ENCODE measurements around the gene PGM2. TPM values are rescaled to one million over a fixed set of nuclear protein-coding genes. Genes with fewer than 3 reads are reported as not detected.

The PGM2 gene
- total RNA-seq, 2 experiments from 2014 or later = 10.7 to 11.8 TPM

- ChIA-PET POLR2A (no interaction called here), CTCF (interaction anchor here (2.2 kb wide), 1 partner anchor 193 kb away, joined by 9 read pairs; no protein-coding TSS in a partner anchor)
- no peaks in the 10 kb centered on the region for H3K9me3 ChIP-seq (ENCODE audit: control insufficient read depth in 1 of 2, insufficient read depth in 1 of 2, low read length in 2 of 2)
- Mint-ChIP-seq H3K9me3 (peaks cover 7% of the 10 kb centered on the region), H3K27ac (no peak overlapping the region), H3K27me3 (no peaks in the 10 kb centered on the region), H3K4me3 (no peak overlapping the region), H3K36me3 (ENCODE audit: low read depth) (no peaks in the 10 kb centered on the region), H3K4me1 (ENCODE audit: low read depth) (no peaks in the 10 kb centered on the region)
- H3K27me3 ChIP-seq (ENCODE audit: control insufficient read depth in 1 of 2, insufficient read depth in 2 of 2, low read length in 2 of 2) = no peaks in the 10 kb centered on the region
- intact Hi-C loops (cut with DNase I, micrococcal nuclease) = loop anchor here (5.0 to 10.0 kb wide), 2 partner anchors 341 to 343 kb away; a partner anchor contains a TSS
- ATAC-seq (ENCODE audit: poor library complexity) (no peak), DNase-seq (no peak)
- no peaks in the 10 kb centered on the region for H3K36me3 ChIP-seq (ENCODE audit: insufficient read depth, low read length)
- no peaks in the 10 kb centered on the region for H3K4me1 ChIP-seq (ENCODE audit: insufficient read depth, low read length)
- H3K4me3 ChIP-seq (ENCODE audit: low read length) = no peak overlapping the region
- H3K27ac ChIP-seq (ENCODE audit: low read depth in 1 of 2, low read length in 2 of 2) = no peak overlapping the region
- no peak for TF ChIP-seq CTCF (IDR thresholded peaks at IDR 0.05)
Observed at GRCh38 chr4:37795581-37796195, 30.8 kb upstream of the PGM2 start.

DNA sequence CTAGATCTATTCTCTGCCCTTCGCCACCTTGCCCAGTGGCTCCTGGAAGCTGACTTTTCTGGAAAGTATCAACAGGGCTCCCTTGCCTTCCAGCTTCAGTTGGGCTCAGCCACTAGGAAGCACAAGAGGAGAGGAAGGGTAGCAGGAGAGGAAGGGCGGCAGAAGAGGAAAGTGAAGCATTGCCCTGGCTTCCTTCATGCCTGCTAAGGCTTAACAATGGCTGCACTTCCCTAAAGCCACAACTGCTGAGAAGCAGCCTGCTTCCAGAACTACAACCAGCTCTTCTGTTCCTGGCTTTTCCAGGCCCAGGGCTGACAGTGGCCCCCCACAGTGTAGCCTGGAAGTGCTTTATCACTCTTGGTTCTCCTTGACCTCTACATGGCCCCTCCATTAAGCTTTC lies 29.1 kb upstream of the PGM2 start:
- Histone ChIP-seq H3K4me3 (ENCODE audit: low read length) (no peak overlapping the region), H3K4me1 (ENCODE audit: insufficient read depth, low read length) (no peaks in the 10 kb centered on the region), H3K36me3 (ENCODE audit: insufficient read depth, low read length) (no peaks in the 10 kb centered on the region), H3K27me3 (ENCODE audit: control insufficient read depth in 1 of 2, insufficient read depth in 2 of 2, low read length in 2 of 2) (no peaks in the 10 kb centered on the region), H3K9me3 (ENCODE audit: control insufficient read depth in 1 of 2, insufficient read depth in 1 of 2, low read length in 2 of 2) (no peaks in the 10 kb centered on the region), H3K27ac (ENCODE audit: low read depth in 1 of 2, low read length in 2 of 2) (no peak overlapping the region)
- Mint-ChIP-seq H3K36me3 (ENCODE audit: low read depth) (no peaks in the 10 kb centered on the region), H3K27ac (no peak overlapping the region), H3K9me3 (no peaks in the 10 kb centered on the region), H3K27me3 (no peaks in the 10 kb centered on the region), H3K4me3 (no peak overlapping the region), H3K4me1 (ENCODE audit: low read depth) (no peaks in the 10 kb centered on the region)
- ChIA-PET CTCF (no interaction called here), POLR2A (no interaction called here)
- TF ChIP-seq CTCF (IDR thresholded peaks at IDR 0.05) = no peak
- no peak for ATAC-seq (ENCODE audit: poor library complexity)
- DNase-seq = no peak
- intact Hi-C loops (cut with DNase I, micrococcal nuclease) = loop anchor here (5.0 to 10.0 kb wide), 2 partner anchors 343 to 345 kb away; a partner anchor contains a TSS

GRCh38 chr4:37797923-37798322 lies 28.6 kb upstream of the PGM2 start:
- no peak for ATAC-seq (ENCODE audit: poor library complexity)
- no peaks in the 10 kb centered on the region for H3K4me1 Mint-ChIP-seq (ENCODE audit: low read depth)

More at GRCh38 chr4:37797923-37798322, 28.6 kb upstream of the PGM2 start:
- H3K9me3 Mint-ChIP-seq = no peaks in the 10 kb centered on the region
- Histone ChIP-seq H3K27ac (ENCODE audit: low read depth in 1 of 2, low read length in 2 of 2) (no peak overlapping the region), H3K4me1 (ENCODE audit: insufficient read depth, low read length) (no peaks in the 10 kb centered on the region), H3K4me3 (ENCODE audit: low read length) (no peak overlapping the region), H3K36me3 (ENCODE audit: insufficient read depth, low read length) (no peaks in the 10 kb centered on the region), H3K27me3 (ENCODE audit: control insufficient read depth in 1 of 2, insufficient read depth in 2 of 2, low read length in 2 of 2) (no peaks in the 10 kb centered on the region), H3K9me3 (ENCODE audit: control insufficient read depth in 1 of 2, insufficient read depth in 1 of 2, low read length in 2 of 2) (no peaks in the 10 kb centered on the region)
- no peaks in the 10 kb centered on the region for H3K36me3 Mint-ChIP-seq (ENCODE audit: low read depth)
- no peak for TF ChIP-seq CTCF (IDR thresholded peaks at IDR 0.05)
- H3K27ac Mint-ChIP-seq = no peak overlapping the region
- ChIA-PET CTCF (no interaction called here), POLR2A (no interaction called here)
- H3K27me3 Mint-ChIP-seq = no peaks in the 10 kb centered on the region
- no peak for DNase-seq
- no peak overlapping the region for H3K4me3 Mint-ChIP-seq
- intact Hi-C loops (cut with DNase I, micrococcal nuclease) = loop anchor here (5.0 to 10.0 kb wide), 2 partner anchors 343 to 346 kb away; a partner anchor contains a TSS

Data from CD4-positive, alpha-beta T cell (primary cell).